Gastrocnemius medialis (tissue), 4 donors: ENCODE data around the gene CYP3A5.

Experiments used
- CTCF ChIP-seq, 5 experiments: fragments of 450-650 bp in 3 of 5; fragments of 200-600 bp in 2 of 5; sonication (generic) in 2 of 5; IDR thresholded peaks in 4 of 5; conservative IDR thresholded peaks in 1 of 5; 1 replicate in 4 of 5; 2 replicates in 1 of 5; pipeline ENCODE4 v1.5.1; 2016 to 2019; ENCODE audit warnings: antibody characterized with exemption in 5 of 5, mild to moderate bottlenecking in 3 of 5, moderate library complexity in 3 of 5
- POLR2A ChIP-seq, 2 donors: fragments of 450-650 bp; IDR thresholded peaks; one replicate each; pipeline ENCODE4 v1.6.1; 2017; ENCODE audit warnings: antibody characterized with exemption in 2 of 2, mild to moderate bottlenecking in 2 of 2, moderate library complexity in 2 of 2

- TF ChIP-seq CTCF (IDR thresholded peaks at IDR 0.05 in 4 of 5, conservative IDR thresholded peaks at IDR 0.05 in 1 of 5) = no peak
- TF ChIP-seq POLR2A (IDR thresholded peaks at IDR 0.05) = no peak
These were observed 80.0 kb downstream of the CYP3A5 start for GRCh38 chr7:99599836-99600235.
